Neural cell (in vitro differentiated cells): ENCODE results near the gene ZSWIM8.

Experiments used
- CTCF ChIP-seq: fragments of 450-650 bp; IDR thresholded peaks from 2 replicates; pipeline ENCODE4 v1.5.1; 2014; ENCODE audit warnings: antibody characterized with exemption, mild to moderate bottlenecking, moderate library complexity; ENCODE audit not compliant: poor library complexity, severe bottlenecking
- POLR2AphosphoS5 ChIP-seq: IDR thresholded peaks from 2 replicates; pipeline ENCODE4 v1.6.1; 2012
- RAD21 ChIP-seq: fragments of 450-650 bp; conservative IDR thresholded peaks from 2 replicates; pipeline ENCODE4 v1.6.1; 2014; ENCODE audit warnings: antibody characterized with exemption, mild to moderate bottlenecking, moderate library complexity
- REST ChIP-seq: IDR thresholded peaks from 2 replicates; pipeline ENCODE4 v1.6.1; 2012; ENCODE audit warnings: borderline replicate concordance
- TAF1 ChIP-seq: IDR thresholded peaks from 2 replicates; pipeline ENCODE4 v1.6.1; 2012; ENCODE audit warnings: low read depth

GRCh38 chr10:73803680-73804286, 18.4 kb downstream of the ZSWIM8 start:
- TF ChIP-seq POLR2AphosphoS5: no peak
- TF ChIP-seq CTCF: no peak
- TF ChIP-seq REST: no peak
- no peak for TF ChIP-seq TAF1
- TF ChIP-seq RAD21: no peak
